ENCODE results near the gene YPEL1. TPM values are rescaled to one million over a fixed set of nuclear protein-coding genes. Genes with fewer than 3 reads are reported as not detected.

Gene YPEL1
- total and polyA plus RNA-seq, 10 of the 15 experiments (the other 5 are each of a cell fraction or from before 2014, with no cell fraction given): 0.13 to 5.0 (median 1.6) TPM

- H3K27me3 ChIP-seq (replicated peaks in 1 of 2; ENCODE audit: control insufficient read depth in 2 of 2, insufficient read depth in 2 of 2, low read length in 1 of 2): no peaks in the 10 kb centered on the region
- ATAC-seq (no peak; the same call in 2 of the 3 replicates), DNase-seq (ENCODE audit: low read depth, low spot score) (no peak), FAIRE-seq (no peak)
- H4K20me1 ChIP-seq (ENCODE audit: control insufficient read depth, insufficient read depth): no peaks in the 10 kb centered on the region
- intact Hi-C loops (cut with micrococcal nuclease; ENCODE audit: unreplicated experiment) (no loop called here), in situ Hi-C loops (cut with MboI) (loop anchor here (25.0 kb wide), 1 partner anchor 1209 kb away; no protein-coding TSS in a partner anchor)
- ChIA-PET POLR2A (interaction anchor here (0.6 kb wide), 1 partner anchor 46 kb away, joined by 3 read pairs; no protein-coding TSS in a partner anchor), RAD21 (ENCODE audit: unreplicated experiment) (no interaction called here), SMC1A (ENCODE audit: uncharacterized antibody, unreplicated experiment) (no interaction called here), CTCF (interaction anchor here (0.7 kb wide), 1 partner anchor 235 kb away, joined by 6 read pairs; no protein-coding TSS in a partner anchor)
- H3K4me2 ChIP-seq (ENCODE audit: control insufficient read depth, insufficient read depth): no peak overlapping the region
- 76% methylated on average over 26 of the region's 30 CpGs for WGBS (ENCODE audit: insufficient coverage, insufficient replicate concordance, low lambda C conversion rate, missing lambda C conversion rate)
- H3K4me3 ChIP-seq: no peak overlapping the region
- no peaks in the 10 kb centered on the region for H3K36me3 ChIP-seq (ENCODE audit: control insufficient read depth in 2 of 2, insufficient read depth in 2 of 2, low read length in 1 of 2)
- no peaks in the 10 kb centered on the region for H3K4me1 ChIP-seq (ENCODE audit: control insufficient read depth, insufficient read depth, low read length)
- H3K9me3 ChIP-seq (replicated peaks; ENCODE audit: control insufficient read depth, insufficient read depth, low read length): no peaks in the 10 kb centered on the region
- H3K9ac ChIP-seq (ENCODE audit: control insufficient read depth, insufficient read depth, low read length): no peak overlapping the region
- H3K27ac ChIP-seq (ENCODE audit: control insufficient read depth, insufficient read depth): no peak overlapping the region
- no TSS peak for BruUV-seq (replicated peaks)
- no peaks in the 10 kb centered on the region for H3K79me2 ChIP-seq (ENCODE audit: control insufficient read depth, insufficient read depth, low read length)
- TF ChIP-seq SIN3A (IDR thresholded peaks at IDR 0.05; ENCODE audit: low read depth, low read length) (no peak), MLLT1 (IDR thresholded peaks at IDR 0.05) (no peak), POLR2A (IDR thresholded peaks at IDR 0.05; ENCODE audit: low read depth, low read length) (peak; percentile 20), NBN (IDR thresholded peaks at IDR 0.05) (no peak), E2F4 (IDR thresholded peaks at IDR 0.05; ENCODE audit: low read depth, low read length) (no peak), MTA2 (IDR thresholded peaks at IDR 0.05; ENCODE audit: low read depth) (no peak)
- no peak overlapping the region for H2AFZ ChIP-seq (ENCODE audit: control insufficient read depth, low read depth, low read length)
Measured at GRCh38 chr22:21702700-21703683, 32.6 kb downstream of the YPEL1 start.

Data from GM12878 (cell line).